ENCODE results near the gene RNF43. TPM values are rescaled to one million over a fixed set of nuclear protein-coding genes. Genes with fewer than 3 reads are reported as not detected.
A peak's percentile ranks its signal among the peaks of the same experiment; 100 is the strongest.

RNF43 gene
- total and polyA plus RNA-seq, 2 of the 13 experiments (the other 11 are each of a cell fraction or from before 2014, with no cell fraction given): 31.0 to 53.4 TPM

GRCh38 chr17:58382872-58383242 lies 34.5 kb downstream of the RNF43 start:
- in situ Hi-C loops (cut with HindIII; ENCODE audit: extremely low pct_ligation_motif_present, low pct_unique_long_range_greater_than_20kb) (no loop called here), intact Hi-C loops (cut with micrococcal nuclease; ENCODE audit: unreplicated experiment) (no loop called here)
- Histone ChIP-seq H3K9ac (ENCODE audit: insufficient read depth, low read depth, low read length) (peak overlapping the region; percentile 72), H3K27me3 (ENCODE audit: control insufficient read depth in 1 of 2, insufficient read depth in 2 of 2, low read length in 2 of 2) (no peaks in the 10 kb centered on the region), H3K9me3 (ENCODE audit: low read length) (no peaks in the 10 kb centered on the region), H3K4me1 (ENCODE audit: insufficient read depth, low read length) (peaks cover 100% of the 10 kb centered on the region), H3K27ac (ENCODE audit: extremely low read length, insufficient read depth, low read length) (peak overlapping the region; percentile 93), H3K4me3 (replicated peaks in 1 of 3; ENCODE audit: insufficient read depth in 1 of 3, low read depth in 2 of 3, low read length in 3 of 3) (no peak overlapping the region; a peak in 1 of 6 replicates), H3K79me2 (ENCODE audit: insufficient read depth, low read length) (peaks cover 97% of the 10 kb centered on the region), H3K36me3 (replicated peaks in 1 of 2; ENCODE audit: control insufficient read depth in 1 of 2, insufficient read depth in 2 of 2, low read length in 2 of 2) (peaks cover 10 to 18% of the 10 kb centered on the region in 2 experiments), H4K20me1 (ENCODE audit: insufficient read depth, low read length) (no peaks in the 10 kb centered on the region), H2AFZ (ENCODE audit: low read length) (no peak overlapping the region), H3K4me2 (ENCODE audit: low read depth, low read length) (peak overlapping the region; percentile 77)
- no TSS peak for BruUV-seq (replicated peaks)
- no peak for DNase-seq (ENCODE audit: low spot score)
- POLR2A ChIA-PET: interaction anchor here (1.1 to 9.7 kb wide), 9 partner anchors 7 to 40 kb away, joined by 3 to 458 read pairs (median 55); partner anchors contain the start of genes RNF43 and SUPT4H1
- ATAC-seq: no peak
- 86% methylated on average over 1 of the region's 1 CpG for WGBS (ENCODE audit: low lambda C conversion rate)
- CTCF ChIA-PET (ENCODE audit: low intra/inter-chr PET ratio, low total read pairs): no interaction called here
- no peak for FAIRE-seq
- TF ChIP-seq ZNF576 (CRISPR knock-in tag; IDR thresholded peaks at IDR 0.05): no peak
- TF ChIP-seq HES4 (CRISPR knock-in tag; IDR thresholded peaks at IDR 0.05; ENCODE audit: borderline replicate concordance): no peak
- no peak for TF ChIP-seq ZNF441 (CRISPR knock-in tag; IDR thresholded peaks at IDR 0.05; ENCODE audit: borderline replicate concordance)
- TF ChIP-seq ZNF607 (CRISPR knock-in tag; IDR thresholded peaks at IDR 0.05; ENCODE audit: borderline replicate concordance): no peak
- TF ChIP-seq NCOA2 (CRISPR knock-in tag; IDR thresholded peaks at IDR 0.05): no peak
- TF ChIP-seq, protein P1, sequence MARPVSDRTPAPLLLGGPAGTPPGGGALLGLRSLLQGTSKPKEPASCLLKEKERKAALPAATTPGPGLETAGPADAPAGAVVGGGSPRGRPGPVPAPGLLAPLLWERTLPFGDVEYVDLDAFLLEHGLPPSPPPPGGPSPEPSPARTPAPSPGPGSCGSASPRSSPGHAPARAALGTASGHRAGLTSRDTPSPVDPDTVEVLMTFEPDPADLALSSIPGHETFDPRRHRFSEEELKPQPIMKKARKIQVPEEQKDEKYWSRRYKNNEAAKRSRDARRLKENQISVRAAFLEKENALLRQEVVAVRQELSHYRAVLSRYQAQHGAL (CRISPR knock-in tag; IDR thresholded peaks at IDR 0.05; ENCODE audit: not compliant biosample characterization): no peak
- TF ChIP-seq ZNF460 (CRISPR knock-in tag; IDR thresholded peaks at IDR 0.05; ENCODE audit: borderline replicate concordance): no peak
- TF ChIP-seq PHF21A (CRISPR knock-in tag; IDR thresholded peaks at IDR 0.05): peak; percentile 38; the same call in 1 of the 2 replicates
- 0 out of 2 replicates have a peak, but pooled peaks have one; percentile 3 for TF ChIP-seq GMEB1 (CRISPR knock-in tag; IDR thresholded peaks at IDR 0.05; ENCODE audit: borderline replicate concordance)
- TF ChIP-seq, protein P2, sequence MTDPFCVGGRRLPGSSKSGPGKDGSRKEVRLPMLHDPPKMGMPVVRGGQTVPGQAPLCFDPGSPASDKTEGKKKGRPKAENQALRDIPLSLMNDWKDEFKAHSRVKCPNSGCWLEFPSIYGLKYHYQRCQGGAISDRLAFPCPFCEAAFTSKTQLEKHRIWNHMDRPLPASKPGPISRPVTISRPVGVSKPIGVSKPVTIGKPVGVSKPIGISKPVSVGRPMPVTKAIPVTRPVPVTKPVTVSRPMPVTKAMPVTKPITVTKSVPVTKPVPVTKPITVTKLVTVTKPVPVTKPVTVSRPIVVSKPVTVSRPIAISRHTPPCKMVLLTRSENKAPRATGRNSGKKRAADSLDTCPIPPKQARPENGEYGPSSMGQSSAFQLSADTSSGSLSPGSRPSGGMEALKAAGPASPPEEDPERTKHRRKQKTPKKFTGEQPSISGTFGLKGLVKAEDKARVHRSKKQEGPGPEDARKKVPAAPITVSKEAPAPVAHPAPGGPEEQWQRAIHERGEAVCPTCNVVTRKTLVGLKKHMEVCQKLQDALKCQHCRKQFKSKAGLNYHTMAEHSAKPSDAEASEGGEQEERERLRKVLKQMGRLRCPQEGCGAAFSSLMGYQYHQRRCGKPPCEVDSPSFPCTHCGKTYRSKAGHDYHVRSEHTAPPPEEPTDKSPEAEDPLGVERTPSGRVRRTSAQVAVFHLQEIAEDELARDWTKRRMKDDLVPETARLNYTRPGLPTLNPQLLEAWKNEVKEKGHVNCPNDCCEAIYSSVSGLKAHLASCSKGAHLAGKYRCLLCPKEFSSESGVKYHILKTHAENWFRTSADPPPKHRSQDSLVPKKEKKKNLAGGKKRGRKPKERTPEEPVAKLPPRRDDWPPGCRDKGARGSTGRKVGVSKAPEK (CRISPR knock-in tag; IDR thresholded peaks at IDR 0.05; ENCODE audit: borderline replicate concordance): no peak
- peak; percentile 9; the same call in 1 of the 2 replicates for TF ChIP-seq ZFX (CRISPR knock-in tag; IDR thresholded peaks at IDR 0.05; ENCODE audit: low read depth)
- 0 out of 4 replicates have a peak, but pooled peaks of 1 of the 2 experiments have one; percentile 26 for TF ChIP-seq KLF16 (CRISPR knock-in tag; IDR thresholded peaks at IDR 0.05)
- TF ChIP-seq ELF1 (CRISPR knock-in tag; IDR thresholded peaks at IDR 0.05): no peak
- no peak for TF ChIP-seq ZNF777 (CRISPR knock-in tag; IDR thresholded peaks at IDR 0.05)
- TF ChIP-seq PAXIP1 (CRISPR knock-in tag; conservative IDR thresholded peaks at IDR 0.05): peak; percentile 25; the same call in 1 of the 2 replicates
